NCI-H345 (cell line): ENCODE measurements around the gene PRAC1.

Experiments
- DNase-seq: peaks from one replicate; lab custom pipeline; 2025; lab: John Stamatoyannopoulos, UW

Gene PRAC1

DNA sequence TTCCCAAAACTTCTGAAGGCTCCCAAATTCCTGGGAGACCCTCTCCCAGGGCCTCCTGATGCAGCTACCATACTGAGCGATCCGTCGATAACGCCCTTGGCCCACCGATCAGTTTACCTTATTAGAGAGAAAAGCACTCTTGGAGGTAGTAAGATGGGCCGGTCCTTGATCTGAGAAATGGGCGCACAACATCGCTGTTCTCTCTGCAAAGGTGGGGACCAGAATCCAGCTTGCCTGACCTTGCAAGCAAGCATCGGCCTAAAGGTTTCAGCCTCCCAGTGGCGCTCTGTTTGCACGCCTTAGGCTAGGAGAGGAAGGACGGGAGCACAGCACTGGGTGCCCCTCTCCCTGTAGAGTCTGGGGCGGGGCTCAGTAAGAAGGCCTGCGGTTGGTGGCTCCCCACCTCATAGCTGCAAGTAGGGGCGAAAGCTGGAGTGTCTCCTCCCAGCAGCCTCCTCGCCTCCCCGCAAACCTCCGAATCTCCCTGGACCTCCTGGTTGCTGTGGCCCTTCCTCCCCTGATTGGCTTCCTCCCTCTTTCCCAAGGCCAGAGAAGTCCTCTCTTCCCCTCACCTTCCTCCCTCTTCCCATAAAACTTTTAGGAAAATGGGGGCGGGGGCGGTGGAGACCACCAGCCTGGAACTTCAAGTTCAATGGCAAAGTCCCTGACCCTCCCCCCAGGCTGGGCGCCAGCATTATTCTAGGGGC lies at the start of gene PRAC1:
PRAC1 (minus strand) TSS at position 318 of the 707 bp plus-strand sequence; CDS start at position 192, 126 bp downstream.
- no peak for DNase-seq

DNA sequence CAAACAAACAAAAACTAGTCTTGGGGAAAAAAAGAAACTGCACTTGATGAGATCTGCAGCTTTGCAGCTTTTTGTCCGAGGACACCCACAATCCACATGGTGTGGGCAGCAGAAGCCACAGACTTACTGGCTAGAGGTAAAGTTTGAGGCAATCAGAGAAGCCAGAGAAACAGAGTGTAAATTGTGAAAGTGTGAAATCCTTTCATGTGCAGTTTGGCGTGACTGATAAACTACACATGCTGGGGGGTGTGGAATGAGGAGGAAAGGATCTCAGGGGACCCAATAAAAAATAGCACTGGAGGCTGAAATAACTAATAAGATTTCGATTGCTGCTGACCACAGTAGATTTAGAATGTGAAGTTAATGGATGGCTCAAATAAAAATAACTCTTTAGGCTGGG lies 48.6 kb upstream of the PRAC1 start:
- no peak for DNase-seq

DNA sequence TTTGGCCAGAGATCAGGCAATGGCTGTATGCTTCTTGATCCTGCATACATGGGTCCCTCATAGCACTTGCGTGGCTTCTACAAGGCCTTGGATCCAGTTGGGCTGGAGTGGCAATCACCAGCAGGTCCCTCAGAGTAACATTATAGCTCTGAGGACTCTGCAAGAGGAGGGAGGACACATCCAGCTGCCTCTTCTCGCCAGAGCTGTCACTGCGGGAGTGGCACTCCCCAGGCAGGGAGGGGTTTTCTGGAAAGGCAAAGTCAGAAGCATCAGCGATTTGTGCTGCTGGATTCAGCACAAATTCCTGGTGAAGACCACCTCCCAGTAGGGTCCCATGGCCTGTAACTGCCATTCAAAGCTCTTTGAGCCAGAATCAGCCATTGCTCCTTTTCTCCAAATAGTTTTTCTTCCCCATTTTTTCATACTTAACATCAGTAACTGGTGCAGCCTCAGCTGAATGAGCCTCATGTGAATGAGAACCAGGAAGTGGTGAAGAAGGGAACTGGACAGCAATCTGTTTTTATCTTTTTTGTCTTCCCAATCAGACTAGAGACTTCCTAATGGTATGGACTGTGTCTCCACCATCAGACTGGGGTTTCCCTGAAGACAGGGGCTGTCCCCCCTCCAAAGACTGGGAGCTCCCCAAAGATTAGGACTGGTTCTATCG lies 46.8 kb upstream of the PRAC1 start:
- DNase-seq: no peak

DNA sequence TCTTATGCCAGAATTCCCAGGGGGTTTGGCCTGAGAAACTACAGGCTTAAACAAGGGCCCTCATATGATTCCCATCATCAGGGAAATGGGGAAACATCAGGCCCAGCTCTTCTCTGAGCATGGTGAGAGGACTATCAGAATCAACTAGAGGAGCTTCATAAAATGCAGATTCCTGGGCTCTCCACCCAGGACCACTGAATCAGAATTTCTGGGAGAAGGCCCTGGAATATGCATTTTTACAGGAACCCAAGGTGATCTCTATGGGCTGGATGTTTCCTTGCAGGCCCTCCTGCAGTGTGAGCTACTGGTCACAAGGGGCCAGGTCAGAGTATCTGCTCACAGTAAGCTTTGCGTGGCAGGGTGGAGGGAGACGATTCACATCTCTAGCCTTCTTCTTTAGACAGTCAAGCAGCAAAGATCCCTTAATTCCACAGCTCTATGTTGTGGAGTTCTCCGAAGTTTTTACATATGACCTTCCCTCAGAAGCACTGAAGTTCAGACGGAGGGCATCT lies 45.0 kb upstream of the PRAC1 start:
- no peak for DNase-seq

DNA sequence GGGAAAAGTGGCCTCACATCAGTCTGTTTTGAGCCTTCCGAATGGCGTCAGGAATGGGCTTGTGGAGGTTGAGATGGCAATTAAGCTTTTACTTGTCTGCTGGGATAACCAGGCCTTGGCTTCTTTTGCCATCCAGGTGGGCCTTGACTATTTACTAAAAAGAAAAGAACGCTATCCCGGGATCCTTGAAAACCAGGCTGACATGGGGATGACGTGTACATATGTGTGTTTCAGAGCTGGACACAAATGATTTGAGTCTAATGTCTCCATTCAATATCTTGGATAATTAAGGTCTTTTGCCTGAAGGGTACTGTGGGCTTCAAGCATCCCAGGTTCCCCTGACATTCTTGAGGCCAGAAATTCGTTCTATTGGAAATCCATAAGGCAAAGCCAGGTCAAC lies 38.8 kb upstream of the PRAC1 start:
- no peak for DNase-seq

DNA sequence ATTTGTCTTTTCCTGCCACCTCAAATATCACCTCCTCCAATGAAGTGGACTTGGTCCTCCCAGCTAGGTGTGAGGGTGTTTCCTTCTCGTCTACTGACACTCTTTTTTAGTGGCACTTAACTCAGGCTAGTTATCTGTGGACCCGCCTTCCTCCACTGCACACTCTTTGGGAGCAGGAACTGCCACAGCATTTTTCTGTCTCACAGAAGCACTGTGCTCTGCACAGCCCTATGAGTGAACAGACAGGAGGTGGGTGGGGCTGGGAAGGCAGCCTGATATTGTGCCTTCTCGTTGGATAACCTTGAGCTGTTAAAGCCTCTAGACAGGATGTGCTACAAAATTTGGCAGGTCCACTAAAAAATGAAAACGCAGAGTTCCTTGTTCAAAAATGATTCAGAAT lies 38.1 kb upstream of the PRAC1 start:
- DNase-seq: no peak

DNA sequence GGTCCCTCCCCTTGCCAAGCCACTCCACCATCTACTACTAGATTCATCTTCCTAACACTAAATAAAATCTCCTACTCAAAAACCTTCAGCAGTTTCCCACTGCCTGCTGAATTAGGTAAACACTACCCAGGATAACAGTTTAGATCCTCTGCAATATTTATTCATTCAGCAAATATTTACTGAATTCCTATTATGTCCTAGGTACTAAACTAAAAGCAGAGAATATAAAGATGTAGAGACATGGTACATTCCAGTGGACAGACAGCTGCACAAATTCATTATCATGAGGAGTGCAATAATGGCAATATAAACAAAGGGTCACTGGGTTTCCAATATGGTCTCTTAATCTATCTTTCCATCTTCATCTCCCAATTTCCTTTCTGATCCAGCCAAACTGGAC lies 37.0 kb upstream of the PRAC1 start:
- DNase-seq: no peak

DNA sequence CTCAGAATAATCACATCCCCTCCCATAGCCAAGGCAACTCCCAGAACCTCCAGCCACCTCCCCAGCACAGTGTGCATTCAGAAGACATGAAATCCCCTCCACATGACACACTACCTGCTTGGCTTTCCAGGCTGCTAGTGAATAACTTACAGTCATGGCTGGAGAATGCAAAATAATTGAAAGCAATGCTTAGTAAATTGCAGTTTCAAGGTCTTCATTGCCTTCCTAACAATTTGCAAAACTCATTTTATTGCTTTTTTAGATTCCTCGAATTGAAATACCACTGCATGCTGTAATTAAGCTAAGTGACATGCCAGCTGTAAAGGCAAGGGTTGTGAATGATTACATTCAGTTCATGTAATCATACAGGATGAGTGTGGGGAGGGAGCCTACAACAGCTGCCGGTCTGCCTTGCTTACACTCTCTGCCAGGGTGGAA lies 35.2 kb upstream of the PRAC1 start:
- no peak for DNase-seq

DNA sequence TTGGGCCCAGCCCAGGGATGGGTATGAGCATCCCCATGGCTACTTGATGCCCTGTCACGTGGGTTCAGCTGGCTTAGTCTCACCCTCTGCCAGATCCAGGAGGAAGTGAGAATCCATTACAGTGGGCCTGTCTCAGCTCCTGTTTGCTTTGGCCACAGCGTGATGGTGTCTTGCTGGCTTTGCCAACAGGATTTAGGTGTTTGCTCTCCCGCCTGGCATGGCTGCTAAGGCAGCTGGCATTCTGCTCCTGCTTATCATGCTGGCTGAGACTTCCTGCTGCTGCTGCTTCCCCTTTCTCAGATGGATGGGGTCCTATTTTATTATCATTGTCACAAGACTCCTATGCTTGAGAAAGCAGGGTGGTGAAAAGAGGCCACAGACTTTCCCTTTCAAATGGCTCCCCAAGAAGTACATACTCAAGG lies 34.5 kb upstream of the PRAC1 start:
- DNase-seq: peak; percentile 44

DNA sequence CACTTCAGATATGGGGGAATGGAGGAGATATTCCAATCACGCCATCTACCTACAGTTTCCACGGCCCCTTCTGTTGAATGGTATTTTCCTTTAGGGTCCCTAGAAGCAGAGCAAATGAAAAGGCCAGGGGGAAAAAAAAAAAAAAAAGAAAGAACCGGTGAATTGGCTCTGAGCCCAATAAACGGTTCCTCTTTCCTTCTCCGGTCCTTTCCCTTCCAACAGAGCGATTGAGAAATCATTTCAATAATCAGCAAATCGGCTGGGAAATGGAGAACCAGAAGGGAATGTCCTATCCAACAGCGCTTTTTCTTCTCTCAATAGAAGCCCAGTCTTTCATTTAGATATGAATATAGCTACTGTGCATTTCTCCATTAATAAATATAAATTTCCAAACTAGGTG lies 33.0 kb upstream of the PRAC1 start:
- no peak for DNase-seq

DNA sequence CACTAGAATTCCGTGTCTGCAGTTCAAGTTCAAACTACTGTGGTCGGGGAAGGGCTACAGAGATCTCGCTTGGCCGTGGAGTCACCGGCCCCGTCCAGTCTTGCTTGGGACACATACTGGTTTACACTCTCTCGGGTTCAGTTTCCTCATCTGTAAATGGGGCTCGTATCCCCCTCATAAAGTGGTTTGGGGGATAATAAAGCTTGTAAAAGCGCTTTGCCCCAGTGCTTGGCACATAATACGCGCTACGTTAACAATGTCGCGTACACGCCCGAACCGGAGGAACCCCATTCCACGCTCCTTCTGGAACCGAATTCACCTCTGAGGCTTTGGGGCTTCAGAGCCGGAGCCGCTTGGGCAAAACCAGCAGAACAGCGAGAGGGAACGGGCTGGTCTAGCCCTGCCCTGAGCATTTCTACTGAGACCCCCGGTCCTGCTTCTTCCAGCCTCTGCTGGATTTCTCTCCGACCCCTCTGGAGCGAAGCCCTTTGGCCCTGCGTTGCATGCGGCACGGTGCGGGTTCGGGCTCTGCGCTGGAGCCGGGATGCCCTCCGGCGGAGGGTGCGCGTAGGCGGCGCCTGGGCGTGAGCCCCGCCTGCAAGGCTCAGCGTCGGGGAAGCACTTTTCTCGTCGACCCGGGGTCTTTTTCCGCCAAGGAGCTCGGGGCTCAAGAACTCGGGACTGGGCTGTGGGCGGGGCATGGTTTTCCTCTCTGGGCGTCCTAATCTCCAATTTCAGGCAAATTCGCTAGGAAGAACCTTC lies 32.4 kb upstream of the PRAC1 start:
- DNase-seq: no peak

DNA sequence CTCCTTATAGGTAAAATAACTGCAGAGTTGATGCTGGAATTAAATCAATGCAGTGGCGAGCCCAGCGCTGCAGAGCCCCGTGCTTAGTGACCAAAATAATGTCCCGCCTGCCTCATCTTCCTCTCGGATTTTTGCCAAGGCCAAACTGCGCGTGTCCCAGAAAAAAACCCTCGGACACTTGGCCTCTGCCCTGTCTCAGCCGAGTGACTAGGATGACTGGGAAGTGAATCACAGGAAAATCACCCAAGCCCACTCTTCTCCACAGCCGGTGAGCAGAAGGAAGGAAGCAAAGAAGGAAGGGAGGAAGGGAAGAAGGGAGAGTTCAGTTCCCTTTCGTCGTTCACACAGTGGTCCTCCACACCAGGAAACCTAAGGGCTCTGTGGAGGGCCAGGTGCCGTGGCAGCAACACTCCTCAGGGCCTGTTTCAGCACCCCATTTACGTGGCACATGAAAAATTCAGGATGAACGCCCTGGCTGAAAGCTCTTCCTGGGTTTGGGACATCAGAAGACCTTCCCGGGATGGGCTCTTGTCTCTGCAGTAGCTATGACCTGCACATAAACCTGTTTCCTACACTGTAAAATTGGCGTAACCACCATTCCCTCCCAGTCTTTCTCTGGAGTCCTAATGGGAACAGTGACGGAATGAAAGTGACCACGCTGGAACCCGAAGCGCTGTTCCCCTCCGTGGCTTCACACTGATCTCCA lies 31.6 kb upstream of the PRAC1 start:
- DNase-seq: no peak

DNA sequence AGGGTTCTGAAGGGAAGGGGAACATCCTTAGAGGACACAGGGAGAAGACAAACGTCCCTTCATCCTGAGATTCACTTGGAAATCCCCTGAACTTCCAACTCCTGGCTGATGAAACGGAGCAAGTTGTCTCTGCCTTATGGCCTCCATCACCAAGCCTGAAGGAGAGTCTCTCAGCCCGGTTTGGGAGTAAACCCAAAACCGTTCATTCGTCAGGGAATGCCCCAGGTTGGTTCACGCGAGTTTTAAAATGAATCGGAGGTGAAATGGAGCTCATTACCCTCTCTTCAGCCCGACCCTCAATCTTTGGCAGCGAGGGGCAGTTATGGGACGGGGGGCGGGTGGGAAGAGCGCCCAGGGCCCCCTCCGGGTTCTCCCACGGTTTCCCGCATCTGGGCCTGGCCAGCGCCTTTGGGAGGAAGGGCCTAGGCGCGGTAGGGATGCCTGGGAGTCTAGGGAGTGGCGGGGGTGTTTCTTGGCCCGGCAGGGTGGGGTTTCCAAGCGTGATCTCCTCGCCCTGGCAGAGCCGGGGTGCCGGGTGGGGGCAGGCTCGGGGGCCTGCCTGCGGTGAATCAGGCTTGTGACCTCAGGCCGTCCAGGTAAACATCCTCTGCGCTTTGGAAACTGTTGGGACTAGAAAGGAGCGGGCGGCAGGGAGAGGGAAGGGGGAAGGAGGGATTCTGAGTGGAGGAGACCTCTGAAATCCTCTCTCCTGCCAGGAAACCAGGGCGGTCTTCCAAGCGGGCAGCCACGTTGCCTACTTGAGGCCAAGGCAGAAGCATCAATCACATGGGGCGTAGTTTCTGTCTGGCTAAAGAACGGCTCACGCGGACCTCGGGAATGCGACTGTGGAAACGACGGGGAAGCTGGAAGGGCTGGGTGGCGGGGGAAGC lies 30.3 kb upstream of the PRAC1 start:
- no peak for DNase-seq

DNA sequence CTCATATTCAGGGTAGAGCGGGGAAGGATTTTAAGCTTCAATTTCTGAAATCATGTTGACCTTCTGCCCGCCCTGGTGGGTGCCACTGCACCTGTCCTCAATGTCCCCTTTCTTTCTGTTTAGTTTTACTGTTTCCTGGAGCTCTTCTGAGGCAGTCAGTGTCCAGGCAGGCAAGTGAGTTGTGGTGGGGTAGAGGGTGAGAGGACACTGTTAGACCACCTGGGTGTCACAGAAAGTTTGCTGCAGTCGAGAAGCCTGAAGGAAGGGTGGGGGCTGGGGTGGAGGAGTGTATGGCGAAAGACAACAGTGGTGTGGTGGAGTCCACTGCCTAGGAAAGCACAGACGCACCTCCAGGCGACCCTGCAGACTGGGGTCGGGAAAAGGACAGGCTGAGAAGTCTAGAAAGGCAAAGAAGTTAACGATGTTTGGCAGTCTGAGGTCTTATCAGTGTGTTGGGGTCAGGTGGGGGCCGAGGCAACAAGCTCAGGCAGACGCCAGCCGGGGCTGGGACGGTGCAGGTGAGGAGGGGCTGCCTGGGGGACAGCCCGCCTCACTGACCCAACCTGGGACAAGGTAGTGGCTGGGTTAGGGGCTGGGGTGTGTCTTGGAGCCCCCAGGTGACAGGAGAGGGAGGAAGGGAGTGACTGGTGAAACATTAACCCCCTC lies 29.5 kb upstream of the PRAC1 start:
- no peak for DNase-seq

DNA sequence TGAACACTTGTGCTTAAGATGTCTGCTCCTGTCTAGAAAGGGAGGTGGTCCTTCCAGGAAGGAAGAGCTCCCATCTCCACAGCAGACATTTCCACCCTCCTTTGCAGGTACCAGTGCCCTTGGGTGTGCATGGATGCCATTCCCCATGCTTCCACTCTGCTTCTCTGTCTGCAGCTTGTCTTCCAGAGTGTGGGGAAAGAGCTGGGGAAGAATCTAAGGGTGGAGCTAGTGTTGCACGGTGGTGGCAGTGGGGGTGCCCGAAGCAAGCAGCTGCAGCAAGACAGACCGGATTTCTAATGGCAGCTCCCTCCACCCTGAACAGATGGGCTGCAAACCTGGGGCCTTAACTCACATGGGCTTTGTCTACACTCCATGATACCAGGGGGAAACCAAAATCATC lies 28.9 kb upstream of the PRAC1 start:
- no peak for DNase-seq

DNA sequence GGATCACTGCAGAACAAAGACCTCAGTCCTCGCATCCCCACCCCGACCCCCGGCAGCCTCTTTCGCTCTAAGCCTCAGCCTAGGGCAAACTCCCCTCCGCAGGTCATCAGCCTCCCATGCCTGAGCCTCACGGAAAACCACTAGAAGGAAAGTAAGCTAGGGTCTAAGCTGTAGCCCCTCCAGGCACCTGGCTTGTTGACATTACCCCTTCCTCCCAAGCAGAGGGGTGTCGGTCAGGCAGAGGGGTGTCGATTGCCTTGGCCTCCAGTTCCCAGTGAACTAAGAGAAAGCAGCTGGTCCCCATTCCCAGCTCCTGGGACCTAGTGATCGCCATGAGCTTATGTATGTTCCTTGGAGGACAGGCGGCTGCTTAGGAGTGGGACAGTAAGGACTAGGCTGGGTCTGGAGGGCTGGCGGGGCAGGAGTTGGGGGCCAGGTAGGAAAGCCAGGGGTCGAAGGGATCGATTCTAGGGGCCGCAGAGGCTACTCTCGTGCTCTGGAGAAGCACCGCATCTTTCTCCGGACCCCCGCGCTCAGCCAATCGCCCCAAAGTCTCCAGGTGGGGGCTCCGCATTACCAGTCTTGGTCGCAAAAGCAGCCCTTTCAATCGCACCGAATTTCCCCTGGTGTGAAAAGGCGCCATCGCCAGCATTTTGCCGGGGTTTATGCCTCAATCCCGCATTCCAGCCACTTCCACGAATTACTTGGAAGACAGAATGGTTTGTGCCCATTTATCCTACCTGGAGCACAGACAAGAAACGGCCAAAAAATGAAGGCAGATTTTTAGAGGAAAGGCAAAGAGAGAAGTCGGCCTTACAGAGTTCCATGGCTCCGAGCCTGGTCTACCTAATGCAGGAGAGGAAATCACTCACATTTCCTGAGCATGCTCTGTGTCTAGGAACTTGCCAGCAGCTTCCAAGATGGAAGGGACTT lies 27.6 kb upstream of the PRAC1 start:
- no peak for DNase-seq

DNA sequence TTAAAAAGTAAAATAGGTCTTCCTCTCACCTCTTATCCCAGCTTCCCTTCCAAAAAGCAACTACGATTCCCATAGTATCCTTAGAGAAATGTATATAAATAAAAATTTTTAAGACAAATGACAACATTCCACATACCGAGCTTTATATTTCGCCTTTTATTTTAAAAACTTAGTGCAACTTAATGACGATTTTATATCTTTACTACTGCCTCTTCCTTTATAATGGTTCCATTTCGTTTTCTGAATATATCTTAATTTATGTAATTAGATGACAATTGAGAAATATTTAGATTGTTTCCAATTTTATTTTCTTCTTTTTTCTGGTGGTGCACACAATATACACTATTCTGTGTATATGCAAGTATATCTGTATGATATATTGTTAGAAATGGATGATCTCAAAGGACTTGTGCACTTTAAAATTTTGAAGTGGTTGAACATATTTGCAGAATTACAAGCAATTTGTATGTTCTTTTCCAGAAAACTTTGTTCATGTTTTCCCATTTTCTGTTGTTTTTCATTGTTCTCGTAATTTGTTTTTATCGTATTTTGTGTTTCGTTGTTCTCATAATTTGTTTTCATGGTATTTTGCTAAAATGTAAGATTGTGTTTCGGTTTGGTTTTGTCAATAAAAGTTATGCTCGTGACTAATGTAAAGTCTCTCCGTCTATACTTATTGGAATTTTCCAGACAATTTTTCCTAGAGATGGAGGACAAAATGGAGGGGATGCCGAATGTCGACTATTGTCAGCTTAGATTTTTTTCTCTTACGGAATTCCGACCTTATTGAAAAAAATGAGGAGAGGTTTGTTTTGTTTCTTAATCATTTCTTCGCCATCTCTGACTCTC lies 26.6 kb upstream of the PRAC1 start:
- DNase-seq: no peak
